HG03175 (cell line): ENCODE data around the gene MCF2L.
"Not testable (repeated sequence)": the region's sequence is repeated elsewhere in the genome, so short reads cannot be mapped to it uniquely, and the experiment has no call there.

Source experiments
- ATAC-seq: cut with Tn5 transposase; IDR thresholded peaks from one replicate; pipeline ENCODE4 v1.9.1; 2021; ENCODE audit warnings: mild to moderate bottlenecking, moderate library complexity; ENCODE audit not compliant: unreplicated experiment

Gene MCF2L, protein sequence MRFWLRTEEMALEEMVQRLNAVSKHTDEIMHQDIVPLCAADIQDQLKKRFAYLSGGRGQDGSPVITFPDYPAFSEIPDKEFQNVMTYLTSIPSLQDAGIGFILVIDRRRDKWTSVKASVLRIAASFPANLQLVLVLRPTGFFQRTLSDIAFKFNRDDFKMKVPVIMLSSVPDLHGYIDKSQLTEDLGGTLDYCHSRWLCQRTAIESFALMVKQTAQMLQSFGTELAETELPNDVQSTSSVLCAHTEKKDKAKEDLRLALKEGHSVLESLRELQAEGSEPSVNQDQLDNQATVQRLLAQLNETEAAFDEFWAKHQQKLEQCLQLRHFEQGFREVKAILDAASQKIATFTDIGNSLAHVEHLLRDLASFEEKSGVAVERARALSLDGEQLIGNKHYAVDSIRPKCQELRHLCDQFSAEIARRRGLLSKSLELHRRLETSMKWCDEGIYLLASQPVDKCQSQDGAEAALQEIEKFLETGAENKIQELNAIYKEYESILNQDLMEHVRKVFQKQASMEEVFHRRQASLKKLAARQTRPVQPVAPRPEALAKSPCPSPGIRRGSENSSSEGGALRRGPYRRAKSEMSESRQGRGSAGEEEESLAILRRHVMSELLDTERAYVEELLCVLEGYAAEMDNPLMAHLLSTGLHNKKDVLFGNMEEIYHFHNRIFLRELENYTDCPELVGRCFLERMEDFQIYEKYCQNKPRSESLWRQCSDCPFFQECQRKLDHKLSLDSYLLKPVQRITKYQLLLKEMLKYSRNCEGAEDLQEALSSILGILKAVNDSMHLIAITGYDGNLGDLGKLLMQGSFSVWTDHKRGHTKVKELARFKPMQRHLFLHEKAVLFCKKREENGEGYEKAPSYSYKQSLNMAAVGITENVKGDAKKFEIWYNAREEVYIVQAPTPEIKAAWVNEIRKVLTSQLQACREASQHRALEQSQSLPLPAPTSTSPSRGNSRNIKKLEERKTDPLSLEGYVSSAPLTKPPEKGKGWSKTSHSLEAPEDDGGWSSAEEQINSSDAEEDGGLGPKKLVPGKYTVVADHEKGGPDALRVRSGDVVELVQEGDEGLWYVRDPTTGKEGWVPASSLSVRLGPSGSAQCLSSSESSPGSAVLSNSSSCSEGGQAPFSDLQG

DNA sequence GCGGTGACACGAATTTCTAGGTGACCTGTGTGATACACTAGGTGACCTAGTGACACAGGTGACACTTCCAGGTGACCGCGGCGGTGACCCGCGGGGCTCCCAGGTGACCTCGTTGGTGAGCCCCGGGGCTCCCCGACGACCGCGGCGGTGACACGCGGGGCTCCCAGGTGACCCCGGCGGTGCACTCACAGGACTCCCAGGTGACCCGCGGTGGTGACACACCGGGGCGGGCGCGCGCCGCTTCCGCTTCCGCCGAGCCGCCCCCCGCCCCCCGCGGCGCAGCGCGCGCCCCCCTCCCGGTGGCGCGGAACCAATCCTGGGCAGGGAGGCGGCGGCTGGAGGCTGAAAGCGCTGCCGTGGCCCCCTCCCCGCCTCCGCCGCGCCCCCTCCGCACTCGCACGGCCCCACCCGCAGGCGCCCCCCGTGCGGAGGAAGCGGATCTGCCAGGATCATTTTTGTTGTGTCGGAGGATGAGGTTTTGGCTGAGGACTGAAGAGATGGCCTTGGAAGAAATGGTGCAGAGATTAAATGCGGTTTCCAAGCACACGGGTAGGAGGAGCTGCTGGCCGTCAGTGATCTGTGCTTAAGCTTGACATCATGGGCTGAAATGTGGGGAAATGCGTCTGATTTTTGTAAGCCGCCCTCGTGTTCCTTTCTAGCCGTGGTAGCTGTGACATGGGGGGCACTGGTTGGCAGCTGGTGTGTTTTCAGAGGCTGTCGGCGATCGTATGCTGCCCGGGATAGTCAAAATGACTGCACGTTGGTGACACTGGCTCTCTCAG, at the start of gene MCF2L:
Gene MCF2L (plus strand): TSS at position 305 of the 782 bp plus-strand sequence. CDS start 166 bp downstream, at position 471.
- peak; percentile 64 for ATAC-seq

DNA sequence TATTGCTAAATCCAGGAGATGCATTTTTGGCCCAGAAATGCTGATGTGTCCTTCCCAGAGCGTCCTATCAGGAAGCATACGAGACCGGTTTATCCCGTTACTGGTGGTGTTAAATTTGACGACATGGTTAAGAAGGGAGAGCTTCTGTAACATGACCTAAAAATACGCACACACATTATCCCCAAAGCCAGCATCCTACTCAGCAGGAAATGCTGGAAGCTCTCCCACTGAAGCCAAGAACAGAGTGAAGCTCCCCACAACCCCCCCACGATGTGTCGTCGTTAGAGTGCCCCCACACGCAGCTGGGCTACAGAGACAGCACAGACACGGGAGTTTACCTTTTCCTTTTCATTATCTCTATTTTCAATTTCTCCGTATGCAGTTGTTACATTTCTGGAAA, 45.1 kb upstream of the MCF2L start:
- ATAC-seq, result no peak

DNA sequence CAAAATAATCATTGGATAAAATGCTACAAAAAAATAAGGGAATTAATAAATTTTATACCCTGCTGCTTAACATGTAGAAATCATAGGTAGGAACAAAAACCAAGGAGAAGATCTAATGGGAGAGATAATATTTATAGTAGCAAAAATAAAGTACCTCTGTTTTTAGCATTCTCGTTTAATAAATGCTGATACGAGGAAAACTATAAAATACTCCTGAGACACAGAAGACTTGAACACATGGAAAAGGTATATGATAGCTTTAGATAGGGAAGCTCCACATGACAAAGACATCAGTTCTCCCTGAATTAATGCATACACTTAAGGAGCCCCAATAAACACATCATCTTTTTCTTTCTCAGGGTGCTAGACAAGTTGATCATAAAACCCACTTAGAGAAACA, 44.6 kb upstream of the MCF2L start:
- ATAC-seq, result no peak

DNA sequence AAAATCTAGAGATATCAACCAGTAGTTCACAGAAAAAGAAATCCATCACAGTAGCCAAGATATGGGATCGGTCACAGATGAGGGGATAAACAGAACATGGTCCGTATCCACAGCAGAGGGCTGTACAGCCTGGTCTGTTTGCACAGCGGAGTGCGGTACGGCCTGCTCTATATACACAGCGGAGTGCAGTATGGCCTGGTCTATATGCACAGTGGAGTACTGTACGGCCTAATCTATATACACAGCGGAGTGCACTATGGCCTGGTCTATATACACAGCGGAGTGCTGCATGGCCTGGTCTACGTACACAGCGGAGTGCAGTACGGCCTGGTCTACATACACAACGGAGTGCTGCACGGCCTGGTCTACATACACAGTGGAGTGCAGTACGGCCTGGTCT, 43.0 kb upstream of the MCF2L start:
- no peak for ATAC-seq

DNA sequence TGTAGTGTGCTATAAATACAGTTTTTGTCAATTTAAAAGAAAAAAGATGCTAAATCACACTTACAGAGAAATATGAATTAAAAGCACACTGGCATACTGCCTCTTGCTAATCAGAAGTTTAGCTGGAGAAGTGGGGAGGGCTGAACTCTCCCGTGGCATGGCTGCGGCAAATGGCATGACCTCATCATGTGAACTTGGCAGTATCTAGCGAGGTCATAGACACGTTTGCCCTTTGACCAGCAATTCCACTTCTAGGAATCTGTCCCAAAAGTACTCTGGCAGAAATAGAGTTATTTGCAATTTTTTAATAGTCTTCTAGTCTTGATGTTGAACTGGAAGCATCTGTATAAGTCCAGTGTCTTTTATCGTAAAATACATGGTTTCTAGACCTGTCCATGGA, 42.0 kb upstream of the MCF2L start:
- ATAC-seq, result no peak

DNA sequence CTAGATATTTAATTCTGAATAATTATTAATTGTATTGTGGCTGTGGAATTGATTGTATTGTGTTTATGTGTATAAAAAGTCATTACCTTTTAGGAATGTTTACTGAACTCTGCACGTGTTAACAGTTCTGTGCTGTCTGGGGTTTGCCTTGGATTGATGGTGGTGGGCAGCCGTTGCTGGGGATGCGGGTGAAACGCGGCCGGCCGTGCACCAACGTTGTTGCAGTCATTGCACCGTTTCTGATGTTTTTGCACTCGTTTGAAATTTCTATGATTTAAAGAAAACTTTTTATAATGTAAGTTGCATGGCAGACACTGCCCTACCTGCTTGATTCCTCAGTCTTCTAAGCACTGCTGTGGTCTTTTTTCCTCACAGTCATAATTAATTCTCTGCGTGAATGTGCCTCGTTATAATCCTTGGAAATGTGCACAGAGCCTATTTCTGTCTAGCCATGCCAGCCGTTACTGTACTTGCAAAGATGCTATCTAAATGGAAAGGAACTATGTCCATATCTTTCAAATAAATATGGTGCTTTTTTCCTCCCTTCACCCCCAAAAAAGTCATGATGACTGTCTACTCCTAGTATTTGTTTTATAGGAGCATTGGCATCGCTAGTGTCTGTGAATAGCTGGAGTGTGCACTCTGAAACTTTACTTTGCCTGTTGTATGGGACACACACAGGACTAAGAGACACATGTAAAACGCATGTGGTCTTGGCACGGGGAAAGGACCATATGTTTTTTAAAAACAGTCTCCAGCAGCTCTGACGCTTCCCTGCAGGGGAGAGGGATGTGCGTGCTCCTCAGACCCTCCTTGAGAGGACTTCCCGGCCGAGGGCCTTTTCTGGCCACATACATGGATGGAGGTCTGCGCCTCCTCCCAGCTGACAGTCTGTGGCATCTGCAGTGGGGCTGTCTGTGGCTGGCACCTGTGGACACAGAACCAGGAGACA, 40.7 kb upstream of the MCF2L start:
- no peak for ATAC-seq

DNA sequence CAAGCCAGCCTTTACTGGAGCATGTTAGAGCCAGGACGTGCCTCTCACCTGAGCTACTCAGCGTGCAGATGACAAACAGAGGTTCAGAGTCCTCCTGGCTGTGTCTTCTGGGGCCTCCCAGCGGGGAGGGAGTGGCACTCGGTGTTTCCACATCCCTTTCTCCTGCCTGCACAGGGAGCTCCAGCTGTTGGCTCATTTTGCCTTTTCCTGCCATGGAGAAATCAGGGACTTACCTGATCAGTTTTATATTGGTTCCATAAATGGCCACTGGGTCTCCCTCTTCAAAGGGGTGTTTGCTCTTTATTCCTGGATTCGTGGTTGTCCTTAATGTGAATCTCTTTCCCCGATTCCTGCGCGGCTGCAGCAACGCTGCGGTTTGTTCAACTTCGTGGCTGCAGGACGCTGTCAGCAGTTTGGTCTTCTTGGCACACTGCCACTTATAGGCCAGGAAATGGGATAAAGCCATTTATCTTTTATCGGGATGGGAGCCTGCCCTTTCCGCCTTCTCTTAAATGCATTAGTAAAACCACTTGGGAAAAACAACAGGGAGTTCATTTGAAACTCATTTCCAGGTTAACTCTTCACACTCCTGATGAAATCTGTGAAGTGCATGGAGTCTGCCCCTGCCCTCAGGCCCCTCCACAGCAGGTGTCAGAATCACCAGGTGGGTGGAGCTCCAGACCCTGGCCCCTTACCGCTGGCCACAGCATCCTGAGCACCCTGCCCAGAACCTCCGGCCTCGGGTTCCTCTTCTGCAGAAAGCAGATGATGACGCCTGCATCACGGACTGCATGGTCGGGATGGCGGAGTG, 39.8 kb upstream of the MCF2L start:
- ATAC-seq, result no peak

DNA sequence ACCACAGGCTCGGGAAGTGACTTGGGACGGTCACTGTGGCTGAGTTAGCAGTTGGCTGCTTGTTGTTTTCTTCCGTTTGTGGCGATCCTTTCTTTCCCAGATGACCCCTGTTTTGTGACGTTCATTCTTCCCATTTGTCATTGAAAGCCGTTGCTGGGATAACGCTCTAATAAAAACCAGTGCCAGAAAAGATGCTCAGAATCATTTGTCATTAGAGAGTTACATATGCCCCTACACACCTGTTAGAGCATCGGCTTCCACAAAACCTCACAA, 39.3 kb upstream of the MCF2L start:
- no peak for ATAC-seq

DNA sequence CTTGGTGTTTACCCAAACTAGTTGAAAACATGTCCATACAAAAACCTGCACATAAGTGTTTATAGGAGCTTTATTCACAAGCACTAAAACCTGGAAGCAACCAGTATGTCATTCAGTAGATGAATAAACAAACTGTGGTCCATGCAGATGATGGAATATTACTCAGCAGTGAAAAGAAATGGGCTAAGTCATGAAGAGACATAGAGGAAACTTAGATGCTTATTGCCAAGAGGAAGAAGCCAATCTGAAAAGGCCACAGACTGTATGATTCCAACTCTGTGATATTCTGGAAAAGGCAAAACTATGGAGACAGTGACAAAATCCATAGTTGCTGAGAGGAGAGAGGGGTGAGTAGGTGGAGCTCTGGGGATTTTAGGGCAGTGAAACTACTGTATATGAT, 38.8 kb upstream of the MCF2L start:
- no peak for ATAC-seq

DNA sequence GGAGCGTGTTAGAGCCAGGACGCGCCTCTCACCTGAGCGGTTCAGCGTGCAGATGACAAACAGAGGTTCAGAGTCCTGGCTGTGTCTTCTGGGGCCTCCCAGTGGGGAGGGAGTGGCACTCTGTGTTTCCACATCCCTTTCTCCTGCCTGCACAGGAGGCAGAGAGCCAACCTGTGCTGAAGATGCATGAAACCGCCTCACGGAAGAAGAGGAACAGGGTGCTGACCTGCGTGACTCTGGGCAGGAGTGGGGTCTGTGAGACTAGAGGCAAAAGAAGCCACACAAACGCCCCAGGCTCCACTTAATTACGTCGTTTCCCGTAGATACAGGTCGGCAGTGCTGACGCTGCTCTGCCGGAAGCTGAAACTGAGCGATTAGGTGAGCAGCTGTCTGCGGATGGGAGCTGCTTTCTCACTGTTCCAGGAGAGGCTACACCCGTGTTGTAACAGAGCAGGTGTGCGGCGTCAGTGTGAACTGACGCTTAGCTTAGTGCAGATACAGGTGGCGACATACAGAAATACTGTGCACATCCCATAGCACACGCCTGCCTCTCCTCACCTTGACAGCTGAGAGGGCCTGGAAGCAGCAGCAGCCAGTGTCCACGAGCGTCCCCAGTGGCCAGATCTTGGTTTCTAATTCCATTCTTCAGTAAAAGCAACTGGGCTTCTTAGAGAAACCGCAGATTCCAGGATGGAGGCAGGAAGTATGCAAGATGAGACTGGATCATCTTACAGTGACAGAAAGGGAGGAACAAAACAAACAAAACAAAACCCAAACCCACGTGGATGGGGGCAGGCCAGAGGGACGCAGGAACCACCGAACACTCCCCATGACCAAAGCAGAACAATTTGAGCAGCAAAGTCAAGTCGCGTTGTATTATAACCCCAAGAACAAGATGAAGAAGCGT, 37.7 kb upstream of the MCF2L start:
- no peak for ATAC-seq

DNA sequence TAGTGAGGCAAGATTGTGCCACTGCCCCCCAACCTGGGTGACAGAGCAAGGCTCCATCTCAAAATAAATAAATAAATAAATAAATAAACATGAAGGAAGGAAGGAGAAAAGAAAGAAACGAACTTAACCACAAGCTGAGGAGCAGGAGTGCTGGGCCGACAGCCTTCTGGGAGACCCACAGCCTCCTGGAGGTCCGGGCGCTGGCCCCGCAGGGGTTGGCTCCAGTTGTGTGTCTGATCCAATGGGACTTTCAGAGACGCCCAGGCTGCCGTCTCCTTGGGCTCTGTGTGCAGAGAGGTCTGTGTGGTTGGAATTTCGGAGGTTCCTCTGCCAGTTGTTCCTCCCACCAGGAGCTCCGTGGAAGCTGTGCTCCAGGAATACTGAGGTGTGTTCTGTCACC, 36.0 kb upstream of the MCF2L start:
- ATAC-seq, result no peak

DNA sequence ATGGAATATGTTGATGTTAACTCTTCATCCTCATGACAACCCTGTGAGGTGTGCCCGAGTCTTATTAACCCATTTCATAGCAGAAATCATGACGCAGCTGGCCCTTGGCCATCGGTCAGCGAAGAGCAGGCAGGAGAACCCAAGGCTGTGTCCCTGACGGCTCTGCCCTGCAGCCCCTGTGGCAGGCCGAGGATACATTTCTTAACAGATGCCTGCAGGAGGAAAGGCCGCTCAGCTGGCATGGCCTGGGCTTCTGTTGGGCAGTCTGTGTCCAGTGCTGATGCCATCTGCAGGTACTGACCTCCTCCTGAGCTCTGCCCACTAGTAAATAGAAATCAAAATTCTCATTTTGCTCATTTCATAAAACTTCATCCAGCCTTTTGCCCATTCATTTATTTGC, 35.4 kb upstream of the MCF2L start:
- no peak for ATAC-seq

DNA sequence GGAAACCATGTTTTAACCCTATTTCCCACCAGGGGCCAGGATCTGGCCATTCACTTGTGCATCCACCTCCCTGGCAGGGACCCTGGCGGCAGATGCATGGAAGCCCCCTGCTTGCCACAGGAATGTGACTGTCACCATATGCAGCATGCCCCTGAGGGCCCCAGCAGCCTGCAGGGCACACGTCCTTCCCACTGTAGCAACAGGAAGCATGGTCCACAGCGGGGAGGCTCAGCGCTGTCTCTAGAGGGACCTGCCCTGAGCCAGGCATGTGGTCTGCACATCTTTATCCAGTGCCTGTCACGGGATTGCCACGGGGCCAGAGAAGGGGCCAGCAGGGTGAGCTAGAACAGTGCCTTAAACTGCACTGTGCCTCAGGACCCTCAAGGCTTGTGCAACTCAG, 34.9 kb upstream of the MCF2L start:
- ATAC-seq, result no peak

DNA sequence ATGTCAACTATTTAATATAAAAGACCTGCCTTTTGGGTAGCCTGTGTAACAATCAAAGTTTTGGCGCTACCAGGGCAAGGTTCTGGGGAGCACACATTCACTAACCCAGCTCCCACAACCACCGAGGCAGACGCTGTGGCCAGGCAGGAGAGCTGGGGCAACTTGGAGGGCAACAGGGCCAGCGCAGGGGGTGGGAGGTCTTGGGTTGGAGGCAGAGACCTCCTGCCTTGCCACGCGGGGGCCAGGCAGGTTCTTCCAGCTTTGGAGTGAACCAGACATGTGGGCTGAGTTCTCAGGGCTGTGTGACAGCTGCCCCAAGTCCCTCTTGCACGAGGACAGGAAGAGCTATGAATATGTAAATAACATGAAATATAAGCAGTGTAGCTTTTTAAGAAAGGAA, 30.3 kb upstream of the MCF2L start:
- ATAC-seq, result no peak

DNA sequence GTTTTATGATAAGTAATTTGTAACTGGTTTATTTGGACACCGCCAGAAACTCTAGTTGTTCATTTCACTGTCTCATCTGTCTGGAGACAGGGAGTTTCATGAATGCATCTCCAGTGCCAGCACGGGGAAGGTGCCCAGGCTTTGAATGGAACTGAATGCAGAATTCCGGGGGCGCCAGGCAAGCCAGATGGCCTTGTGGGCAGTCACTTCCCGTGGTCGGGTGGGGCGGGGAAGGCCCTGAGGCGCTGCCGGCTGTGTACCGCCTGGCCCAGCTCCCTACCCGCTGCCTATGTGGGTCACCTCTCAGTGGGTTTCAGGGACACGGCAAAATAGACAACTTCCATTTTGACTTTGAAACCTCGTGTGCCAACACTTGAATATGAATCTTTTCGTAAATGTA, 28.8 kb upstream of the MCF2L start:
- ATAC-seq, result no peak

DNA sequence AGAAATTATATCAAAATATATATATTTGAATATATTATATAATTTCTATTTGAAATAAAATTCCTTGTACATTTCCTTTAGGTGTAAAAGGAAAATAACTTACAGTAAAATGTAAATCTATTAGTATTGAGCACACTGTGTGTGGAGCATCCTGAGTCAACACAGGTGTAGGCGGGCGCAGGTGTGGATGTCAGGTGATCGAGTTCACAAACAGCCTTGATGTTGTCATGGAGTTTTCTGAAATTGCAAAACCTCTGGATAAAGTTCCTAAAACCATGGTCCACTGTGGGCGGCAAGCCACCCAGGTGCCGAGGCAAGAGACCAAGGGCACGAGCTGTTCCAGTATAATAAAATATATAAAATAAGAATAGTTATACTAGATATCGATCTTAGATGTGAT, 27.7 kb upstream of the MCF2L start:
- no peak for ATAC-seq

DNA sequence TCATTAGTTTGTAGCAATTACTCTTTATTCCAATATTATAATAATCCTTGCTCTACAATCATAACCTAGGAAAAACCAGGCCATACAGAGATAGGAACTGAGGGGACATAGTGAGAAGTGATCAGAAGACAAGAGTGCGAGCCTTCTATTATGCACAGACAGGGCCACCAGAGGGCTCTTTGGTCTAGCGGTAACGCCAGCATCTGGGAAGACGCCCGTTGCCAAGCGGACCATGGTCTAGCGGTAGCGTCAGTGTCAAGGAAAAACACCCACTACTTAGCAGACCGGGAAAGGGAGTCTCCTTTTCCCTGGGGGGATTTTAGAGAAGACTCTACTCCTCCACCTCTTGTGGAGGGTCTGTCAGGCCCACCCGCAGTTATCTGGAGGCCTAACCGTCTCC, 27.2 kb upstream of the MCF2L start:
- not testable (repeated sequence) for ATAC-seq

DNA sequence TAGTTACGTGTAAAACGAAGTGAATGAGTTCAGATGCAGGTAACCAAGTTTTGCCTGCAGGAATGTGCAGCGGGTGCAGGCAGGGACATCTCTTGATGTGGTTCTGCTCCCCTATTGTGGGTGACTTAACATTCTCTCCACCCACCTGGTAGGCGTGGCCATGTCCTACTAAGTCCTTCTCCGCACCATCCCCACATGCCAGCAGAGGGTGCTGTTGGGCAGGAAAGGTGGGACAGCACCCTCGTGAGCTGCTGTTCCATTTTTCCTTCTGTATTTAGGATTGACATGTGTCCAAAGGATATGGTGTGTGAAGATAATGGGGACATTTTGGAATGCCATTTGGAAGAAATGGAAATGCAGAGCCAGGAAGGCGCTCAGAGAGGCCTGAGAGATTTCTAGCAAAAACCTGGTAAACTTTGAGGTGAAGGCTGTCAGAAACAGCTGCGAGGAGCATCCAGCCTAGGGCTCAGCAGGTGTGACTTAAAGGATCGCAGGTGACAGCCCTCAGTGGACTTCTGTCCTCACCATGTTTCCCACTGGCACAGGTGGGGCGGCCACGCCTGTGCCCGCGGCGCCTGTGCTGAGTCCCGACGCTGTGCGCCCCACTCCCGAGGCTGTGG, 26.2 kb upstream of the MCF2L start:
- peak; percentile 97 for ATAC-seq
